Left cardiac atrium (tissue), 4 donors: ENCODE measurements around the gene TUBA4B. TPM values are rescaled to one million over a fixed set of nuclear protein-coding genes. Genes with fewer than 3 reads are reported as not detected.
"Not testable (repeated sequence)": the region's sequence is repeated elsewhere in the genome, so short reads cannot be mapped to it uniquely, and the experiment has no call there.

ENCODE experiments used
- ATAC-seq, 2 donors: fragments of 200-7000 bp; cut with Tn5 transposase; one replicate each; pipeline ENCODE4 v1.9.1; 2020; ENCODE audit warnings: mild to moderate bottlenecking in 2 of 2, moderate library complexity in 2 of 2
- DNase-seq: peaks from one replicate; pipeline ENCODE4 v3.0.0-alpha.2; 2020
- intact Hi-C, 2 donors: fragments of 100-400 bp; cut with DNase I; formaldehyde crosslinking; loops; one replicate each; pipeline versions ENCODE4 v1.14.1 to v1.15.1; 2022 to 2023
- microRNA-seq, 2 donors: library from miRNA; unstranded; fragments of <30 nt; microRNA quantifications; one replicate each; pipeline ENCODE4 v1.2.0, GENCODE V29; 2020
- total RNA-seq, 2 donors: library from RNA; stranded (reverse); fragmentation: NEBNext Ultra II Directional; extraction: Animal tissue kit (Norgen Biotek cat#: 25700); gene quantifications; one replicate each; pipeline ENCODE4 v1.2.1, GENCODE V29; 2021
- donor health status: DM: no; HTN: yes; CAD: no.
- donor health status: DM: no; HTN: yes; CAD: no; lungs with severe emphysema.
- donor health status: DM: yes; HTN: yes; CAD: no.
- donor health status: Dilated cardiomyopathy.

Gene TUBA4B
- total RNA-seq, 2 donors from 2014 or later: not detected

- intact Hi-C loops: loop anchor here (2.0 to 10.0 kb wide), 3 partner anchors 53 to 137 kb away; partner anchors contain the start of genes NHEJ1 (in 2 of the 2), GLB1L (in 1 of the 2) and STK16 (in 1 of the 2)
- no peak for ATAC-seq
- no peak for DNase-seq
Measured at GRCh38 chr2:219297766-219298456, 44.9 kb downstream of the TUBA4B start.

- peak; percentile 65 to 70 for ATAC-seq
- intact Hi-C loops: loop anchor here (2.0 to 10.0 kb wide), 3 partner anchors 54 to 138 kb away; partner anchors contain the start of genes NHEJ1 (in 2 of the 2), GLB1L (in 1 of the 2) and STK16 (in 1 of the 2)
- DNase-seq: peak; percentile 85
Measured at GRCh38 chr2:219298759-219299371, 45.8 kb downstream of the TUBA4B start.

GRCh38 chr2:219299372-219299760 is 46.3 kb downstream of the TUBA4B start:
- ATAC-seq (no peak), DNase-seq (no peak)
- intact Hi-C loops: loop anchor here (2.0 to 10.0 kb wide), 3 partner anchors 55 to 139 kb away; partner anchors contain the start of genes NHEJ1 (in 2 of the 2), GLB1L (in 1 of the 2) and STK16 (in 1 of the 2)

DNA sequence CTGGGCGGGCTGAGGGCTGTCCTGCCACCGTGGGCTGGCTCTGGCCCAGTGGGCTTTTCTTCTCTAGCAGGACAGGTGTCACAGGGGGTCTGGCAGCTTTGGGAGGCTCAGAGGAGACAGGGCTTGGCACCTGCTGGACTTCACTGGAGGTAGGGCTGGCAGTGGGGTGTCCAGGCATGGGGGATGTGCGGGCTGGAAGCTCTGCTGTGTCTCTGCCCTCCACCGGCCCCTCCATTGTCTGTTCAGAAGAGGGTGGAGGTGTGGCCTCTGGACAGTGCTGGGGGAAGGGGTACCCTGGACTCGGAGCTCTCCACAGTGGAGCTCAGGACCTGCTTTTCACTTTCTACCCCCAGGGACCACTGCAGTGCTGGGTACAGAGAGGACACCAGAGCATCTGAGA is 47.0 kb downstream of the TUBA4B start:
- intact Hi-C loops: loop anchor here (10.0 kb wide), 1 partner anchor 245 kb away; no protein-coding TSS in a partner anchor
- no peak for DNase-seq

DNA sequence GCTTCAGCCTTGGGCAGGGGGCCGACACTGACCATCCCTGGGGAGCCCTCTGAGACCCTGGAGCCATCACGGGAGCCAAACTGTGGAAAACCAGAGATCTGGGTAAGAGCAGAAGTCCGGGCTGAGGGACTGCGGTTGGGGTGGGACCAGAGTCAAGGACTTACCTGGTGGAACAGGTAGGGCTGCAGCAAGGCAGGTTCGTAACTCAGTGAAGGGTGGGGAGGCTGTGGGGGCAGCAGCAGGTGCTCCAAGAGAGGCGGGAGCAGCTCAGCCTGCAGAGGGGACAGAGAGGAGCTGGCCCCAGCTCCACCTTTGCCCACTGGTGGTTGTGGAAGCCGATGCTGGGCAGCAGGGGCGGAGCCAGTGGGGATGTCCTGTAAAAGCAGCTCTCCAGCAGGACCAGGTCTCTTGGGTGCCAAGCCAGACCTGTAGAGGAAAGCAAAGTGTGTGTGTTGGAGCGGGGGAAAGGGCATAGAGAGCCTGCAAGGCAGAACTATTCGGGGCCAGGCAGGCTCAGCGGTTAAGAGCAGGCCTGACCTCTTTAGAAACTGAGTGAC is 49.4 kb downstream of the TUBA4B start:
- DNase-seq: no peak
- no peak for ATAC-seq
- intact Hi-C loops: loop anchor here (10.0 kb wide), 1 partner anchor 248 kb away; no protein-coding TSS in a partner anchor

More for the DNA sequence above, 47.0 kb downstream of the TUBA4B start:
- ATAC-seq: no peak

GRCh38 chr2:219304223-219304622 is 51.2 kb downstream of the TUBA4B start:
- ATAC-seq (no peak), DNase-seq (no peak)
- intact Hi-C loops: loop anchor here (10.0 kb wide), 1 partner anchor 249 kb away; no protein-coding TSS in a partner anchor

DNA sequence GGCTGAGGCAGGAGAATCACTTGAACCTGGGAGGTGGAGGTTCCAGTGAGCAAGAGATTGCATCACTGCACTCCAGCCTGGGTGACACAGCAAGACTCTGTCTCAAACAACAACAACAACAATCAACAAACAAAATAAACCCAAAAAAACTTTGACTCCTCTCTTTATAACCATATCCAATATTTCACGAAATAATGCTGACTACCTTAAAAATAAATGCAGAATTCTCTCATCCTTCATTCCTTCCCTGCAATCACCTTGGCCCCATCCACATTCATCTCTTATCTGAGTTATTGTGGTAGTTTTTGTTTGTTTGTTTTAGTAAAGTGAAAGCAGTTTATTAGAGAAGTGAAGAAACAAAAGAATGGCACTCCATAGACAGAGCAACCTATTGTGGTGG is 53.0 kb downstream of the TUBA4B start:
- no peak for DNase-seq
- intact Hi-C loops: loop anchor here (10.0 kb wide), 1 partner anchor 251 kb away; no protein-coding TSS in a partner anchor
- ATAC-seq: no peak

GRCh38 chr2:219308142-219309101 is 55.4 kb downstream of the TUBA4B start:
- ATAC-seq: peak; percentile 68 to 89
- intact Hi-C loops: loop anchor here (10.0 kb wide), 1 partner anchor 254 kb away; no protein-coding TSS in a partner anchor
- DNase-seq: peak; percentile 67

- DNase-seq (no peak), ATAC-seq (no peak)
- intact Hi-C loops: loop anchor here (10.0 kb wide), 1 partner anchor 254 kb away; no protein-coding TSS in a partner anchor
Measured at GRCh38 chr2:219309278-219309677, 56.2 kb downstream of the TUBA4B start, which contains the start of gene PTPRN. PTPRN (minus strand) TSS chr2:219309401; CDS start chr2:219309332, 69 bp downstream.

DNA sequence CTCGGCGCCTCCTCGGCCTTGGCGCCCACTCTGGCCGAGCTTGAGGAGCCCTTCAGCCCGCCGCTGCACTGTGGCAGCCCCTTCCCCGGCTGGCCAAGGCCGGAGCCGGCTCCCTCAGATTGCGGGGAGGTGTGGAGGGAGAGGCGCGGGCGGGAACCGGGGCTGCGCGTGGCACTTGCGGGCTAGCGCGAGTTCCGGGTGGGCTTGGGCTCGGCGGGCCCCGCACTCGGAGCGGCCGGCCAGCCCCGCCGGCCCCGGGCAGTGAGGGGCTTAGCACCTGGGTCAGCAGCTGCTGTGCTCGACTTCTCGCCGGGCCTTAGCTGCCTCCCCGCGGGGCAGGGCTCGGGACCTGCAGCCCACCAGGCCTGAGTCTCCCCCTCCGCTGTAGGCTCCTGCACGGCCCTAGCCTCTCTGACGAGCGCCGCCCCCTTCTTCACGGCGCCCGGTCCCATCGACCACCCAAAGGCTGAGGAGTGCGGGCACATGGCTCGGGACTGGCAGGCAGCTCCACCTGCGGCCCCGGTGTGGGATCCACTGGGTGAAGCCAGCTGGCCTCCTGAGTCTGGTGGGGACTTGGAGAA is 59.7 kb downstream of the TUBA4B start:
- ATAC-seq, DNase-seq, intact Hi-C loops: not testable (repeated sequence)

DNA sequence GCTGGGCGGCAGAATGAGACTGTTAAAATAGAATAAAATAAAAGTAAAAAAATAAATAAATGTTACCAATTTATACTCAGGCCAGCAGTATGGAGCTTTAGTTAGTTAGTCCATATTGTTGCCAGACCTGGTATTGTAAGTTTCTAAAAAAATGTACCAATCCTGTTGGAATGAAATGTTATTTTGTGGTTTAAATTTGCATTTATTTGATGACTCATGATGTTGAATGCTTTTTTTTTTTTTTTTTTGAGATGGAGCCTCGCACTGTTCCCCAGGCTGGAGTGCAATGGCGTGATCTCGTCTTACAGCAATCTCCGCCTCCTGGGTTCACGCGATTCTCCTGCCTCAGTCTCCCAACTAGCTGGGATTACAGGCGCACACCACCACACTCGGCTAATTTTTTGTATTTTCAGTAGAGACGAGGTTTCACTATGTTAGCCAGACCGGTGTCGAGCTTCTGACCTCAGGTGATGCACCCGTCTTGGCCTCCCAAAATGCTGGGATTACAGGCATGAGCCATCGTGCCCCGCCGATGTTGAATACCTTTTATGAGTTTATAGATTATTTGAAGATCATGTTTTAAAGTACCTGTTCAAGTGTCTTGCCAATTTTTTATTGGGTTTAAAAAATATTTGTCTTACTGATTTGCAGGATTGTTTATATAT is 61.9 kb downstream of the TUBA4B start:
- intact Hi-C loops: no loop called here
- ATAC-seq: no peak
- no peak for DNase-seq

Small RNA genes lying within 50 kb of the gene (microRNA-seq; reads per million reads assigned to microRNA genes)
- gene MIR153-1: 0 to 0.20 reads per million in 2 donors

Other genes with a start within 250 kb of the TUBA4B start
- gene CFAP65, start 211.7 kb upstream of the TUBA4B start, total RNA-seq: not detected
- not detected for gene IHH, start 192.3 kb upstream of the TUBA4B start, total RNA-seq
- 1 to 10 TPM; 4.7 to 6.9 TPM for gene NHEJ1, start 92.4 kb upstream of the TUBA4B start, total RNA-seq
- gene SLC23A3, start 83.2 kb upstream of the TUBA4B start, total RNA-seq: under 1 TPM; 0.47 to 0.50 TPM
- gene CNPPD1, start 76.3 kb upstream of the TUBA4B start, total RNA-seq: 10 to 100 TPM; 46.9 to 56.9 TPM
- gene RETREG2, start 75.0 kb upstream of the TUBA4B start, total RNA-seq: 10 to 100 TPM; 43.4 to 46.0 TPM
- 10 to 100 TPM; 21.2 to 26.5 TPM for gene ZFAND2B, start 46.5 kb upstream of the TUBA4B start, total RNA-seq
- 10 to 100 TPM; 14.2 to 23.0 TPM for gene ABCB6, start 34.3 kb upstream of the TUBA4B start, total RNA-seq
- 10 to 100 TPM; 69.0 to 74.4 TPM for gene ATG9A, start 23.6 kb upstream of the TUBA4B start, total RNA-seq
- gene ANKZF1, start 23.4 kb upstream of the TUBA4B start, total RNA-seq: 10 to 100 TPM; 16.0 to 20.3 TPM
- gene GLB1L, start 7.8 kb upstream of the TUBA4B start, total RNA-seq: 1 to 10 TPM; 4.7 to 4.9 TPM
- 10 to 100 TPM; 15.6 to 17.4 TPM for gene STK16, start 7.8 kb upstream of the TUBA4B start, total RNA-seq
- gene TUBA4A, start 675 bp downstream of the TUBA4B start, total RNA-seq: 10 to 100 TPM; 42.1 to 72.9 TPM
- 10 to 100 TPM; 43.7 to 63.6 TPM for gene DNAJB2, start 26.1 kb downstream of the TUBA4B start, total RNA-seq
- gene PTPRN, start 56.2 kb downstream of the TUBA4B start, total RNA-seq: not detected
- gene RESP18, start 79.5 kb downstream of the TUBA4B start, total RNA-seq: not detected
- 10 to 100 TPM; 52.6 to 70.5 TPM for gene DNPEP, start 134.7 kb downstream of the TUBA4B start, total RNA-seq
- 1,000 to 10,000 TPM; 5,895 to 7,519 TPM for gene DES, start 165.1 kb downstream of the TUBA4B start, total RNA-seq
- gene SPEG, start 181.6 kb downstream of the TUBA4B start, total RNA-seq: 10 to 100 TPM; 94.6 to 94.9 TPM
- 10 to 100 TPM; 29.0 to 30.0 TPM for gene GMPPA, start 245.6 kb downstream of the TUBA4B start, total RNA-seq